Measurements from ENCODE around the gene PARP1. TPM values are rescaled to one million over a fixed set of nuclear protein-coding genes. Genes with fewer than 3 reads are reported as not detected.

The PARP1 gene
- total RNA-seq, 1 experiment from 2014 or later: 157 TPM

DNA sequence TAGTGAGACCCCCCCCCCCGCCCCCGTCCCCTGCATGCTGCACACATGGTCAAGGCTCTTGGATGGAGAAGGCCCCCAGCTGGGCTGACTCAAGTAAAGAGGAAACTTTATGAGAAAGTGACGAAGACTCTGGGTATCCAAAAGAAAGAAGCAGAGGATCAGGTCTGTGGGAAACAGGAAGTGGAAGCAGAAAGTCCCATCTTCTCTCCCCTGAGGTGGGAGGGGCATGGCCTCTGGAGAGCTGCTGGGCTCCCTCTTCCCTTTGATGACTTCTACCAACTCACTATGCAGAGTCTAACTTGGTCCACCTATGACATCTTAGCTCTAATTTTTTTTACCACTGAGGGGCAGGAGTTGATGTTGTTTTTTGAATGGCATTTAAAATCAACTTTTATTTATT lies 56.2 kb downstream of the PARP1 start:
- no peak for DNase-seq
- Histone ChIP-seq H3K4me2 (no peak overlapping the region), H3K9me2 (ENCODE audit: insufficient read depth) (no peaks in the 10 kb centered on the region), H3K27ac (no peak overlapping the region), H3K36me3 (ENCODE audit: low read depth) (no peaks in the 10 kb centered on the region), H3K4me1 (replicated peaks; ENCODE audit: insufficient read depth) (no peaks in the 10 kb centered on the region), H3K4me3 (no peak overlapping the region), H3F3A (ENCODE audit: insufficient read depth, low read depth) (no peaks in the 10 kb centered on the region), H4K20me1 (ENCODE audit: insufficient read depth) (no peaks in the 10 kb centered on the region), H3K79me2 (ENCODE audit: low read depth) (no peaks in the 10 kb centered on the region), H3K9me3 (ENCODE audit: insufficient read depth, low read depth) (no peaks in the 10 kb centered on the region), H2AFZ (no peak overlapping the region), H3K27me3 (ENCODE audit: insufficient read depth, low read depth) (no peaks in the 10 kb centered on the region)
- intact Hi-C loops (cut with micrococcal nuclease; ENCODE audit: unreplicated experiment): no loop called here
- no TSS peak for BruUV-seq (replicated peaks)
- CTCF ChIA-PET: no interaction called here
- TF ChIP-seq EZH2 (IDR thresholded peaks at IDR 0.05; ENCODE audit: low read depth): no peak
- TF ChIP-seq, protein P1, sequence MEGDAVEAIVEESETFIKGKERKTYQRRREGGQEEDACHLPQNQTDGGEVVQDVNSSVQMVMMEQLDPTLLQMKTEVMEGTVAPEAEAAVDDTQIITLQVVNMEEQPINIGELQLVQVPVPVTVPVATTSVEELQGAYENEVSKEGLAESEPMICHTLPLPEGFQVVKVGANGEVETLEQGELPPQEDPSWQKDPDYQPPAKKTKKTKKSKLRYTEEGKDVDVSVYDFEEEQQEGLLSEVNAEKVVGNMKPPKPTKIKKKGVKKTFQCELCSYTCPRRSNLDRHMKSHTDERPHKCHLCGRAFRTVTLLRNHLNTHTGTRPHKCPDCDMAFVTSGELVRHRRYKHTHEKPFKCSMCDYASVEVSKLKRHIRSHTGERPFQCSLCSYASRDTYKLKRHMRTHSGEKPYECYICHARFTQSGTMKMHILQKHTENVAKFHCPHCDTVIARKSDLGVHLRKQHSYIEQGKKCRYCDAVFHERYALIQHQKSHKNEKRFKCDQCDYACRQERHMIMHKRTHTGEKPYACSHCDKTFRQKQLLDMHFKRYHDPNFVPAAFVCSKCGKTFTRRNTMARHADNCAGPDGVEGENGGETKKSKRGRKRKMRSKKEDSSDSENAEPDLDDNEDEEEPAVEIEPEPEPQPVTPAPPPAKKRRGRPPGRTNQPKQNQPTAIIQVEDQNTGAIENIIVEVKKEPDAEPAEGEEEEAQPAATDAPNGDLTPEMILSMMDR (conservative IDR thresholded peaks at IDR 0.05): no peak
- POLR2A ChIA-PET (ENCODE audit: unreplicated experiment): interaction anchor here (0.7 kb wide), 1 partner anchor 224 kb away, joined by 6 read pairs; no protein-coding TSS in a partner anchor

DNA sequence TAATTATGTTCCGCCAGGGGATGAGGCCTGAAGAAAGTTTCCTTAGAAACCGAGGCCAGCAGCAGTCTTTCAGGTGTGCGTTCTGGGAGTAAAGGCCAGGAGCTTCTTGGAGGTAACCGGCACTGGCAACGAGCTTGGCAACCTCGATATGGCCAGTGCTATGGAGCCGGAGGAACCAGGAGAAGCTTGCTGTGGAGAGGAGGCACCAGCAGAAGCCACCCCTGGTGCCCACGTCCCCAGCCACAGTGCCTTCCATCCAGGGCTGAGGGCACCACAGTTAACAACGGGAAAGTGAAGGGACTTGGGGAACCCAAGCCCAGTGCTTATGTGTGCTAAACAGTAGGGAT lies 57.4 kb downstream of the PARP1 start:
- H3K4me1 ChIP-seq (replicated peaks; ENCODE audit: insufficient read depth): no peaks in the 10 kb centered on the region
- no peaks in the 10 kb centered on the region for H3K27me3 ChIP-seq (ENCODE audit: insufficient read depth, low read depth)
- H3F3A ChIP-seq (ENCODE audit: insufficient read depth, low read depth): no peaks in the 10 kb centered on the region
- H2AFZ ChIP-seq: no peak overlapping the region
- no TSS peak for BruUV-seq (replicated peaks)
- no peak for DNase-seq
- H4K20me1 ChIP-seq (ENCODE audit: insufficient read depth): no peaks in the 10 kb centered on the region
- POLR2A ChIA-PET (ENCODE audit: unreplicated experiment): no interaction called here
- no peaks in the 10 kb centered on the region for H3K9me2 ChIP-seq (ENCODE audit: insufficient read depth)
- no peaks in the 10 kb centered on the region for H3K36me3 ChIP-seq (ENCODE audit: low read depth)
- no peak overlapping the region for H3K4me2 ChIP-seq
- CTCF ChIA-PET: no interaction called here
- TF ChIP-seq EZH2 (IDR thresholded peaks at IDR 0.05; ENCODE audit: low read depth): no peak
- TF ChIP-seq, protein P1 (conservative IDR thresholded peaks at IDR 0.05): no peak
- no peaks in the 10 kb centered on the region for H3K79me2 ChIP-seq (ENCODE audit: low read depth)
- intact Hi-C loops (cut with micrococcal nuclease; ENCODE audit: unreplicated experiment): no loop called here
- H3K27ac ChIP-seq: no peak overlapping the region
- H3K4me3 ChIP-seq: no peak overlapping the region
- H3K9me3 ChIP-seq (ENCODE audit: insufficient read depth, low read depth): no peaks in the 10 kb centered on the region

DNA sequence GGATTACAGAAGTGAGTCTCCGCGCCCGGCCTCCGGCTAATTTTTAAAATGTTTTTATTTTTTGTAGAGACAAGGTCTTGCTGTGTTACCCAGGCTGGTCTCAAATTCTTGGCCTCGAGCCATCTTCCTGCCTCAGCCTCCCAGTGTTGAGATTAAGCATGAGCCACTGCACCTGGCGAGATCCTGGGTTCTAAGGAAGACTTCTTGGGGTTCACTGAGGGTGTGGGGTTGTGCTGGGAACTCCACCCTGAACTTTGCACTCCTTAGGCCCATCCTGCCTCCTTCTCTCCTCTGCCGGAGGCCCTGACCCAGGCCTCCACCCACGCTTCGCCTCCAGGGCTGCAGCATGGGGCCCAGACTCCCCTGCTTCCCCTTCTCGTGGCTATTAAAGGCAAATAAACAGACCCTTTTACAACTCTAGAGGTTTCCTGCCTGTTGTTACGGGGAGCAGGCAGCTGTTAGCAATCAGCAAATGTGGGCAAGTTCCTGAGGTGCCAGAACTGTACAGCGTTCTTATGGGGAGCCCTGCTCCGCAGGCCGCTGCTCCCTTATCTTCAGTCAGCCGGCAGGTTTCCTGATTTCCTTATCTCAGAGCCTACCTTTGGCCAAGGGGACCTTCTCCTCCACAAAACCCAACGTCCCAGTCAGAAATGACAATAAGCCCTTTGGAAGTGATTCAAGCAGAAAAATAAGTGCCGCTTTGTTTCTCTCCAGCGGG lies 57.9 kb downstream of the PARP1 start:
- Histone ChIP-seq H3K27me3 (ENCODE audit: insufficient read depth, low read depth) (no peaks in the 10 kb centered on the region), H3K27ac (no peak overlapping the region), H3K4me1 (replicated peaks; ENCODE audit: insufficient read depth) (no peaks in the 10 kb centered on the region), H3K36me3 (ENCODE audit: low read depth) (no peaks in the 10 kb centered on the region), H3K4me3 (no peak overlapping the region), H3K79me2 (ENCODE audit: low read depth) (no peaks in the 10 kb centered on the region), H2AFZ (no peak overlapping the region), H3K4me2 (no peak overlapping the region), H3F3A (ENCODE audit: insufficient read depth, low read depth) (no peaks in the 10 kb centered on the region), H3K9me2 (ENCODE audit: insufficient read depth) (no peaks in the 10 kb centered on the region), H3K9me3 (ENCODE audit: insufficient read depth, low read depth) (no peaks in the 10 kb centered on the region), H4K20me1 (ENCODE audit: insufficient read depth) (no peaks in the 10 kb centered on the region)
- DNase-seq: no peak
- TF ChIP-seq, protein P1 (conservative IDR thresholded peaks at IDR 0.05): no peak
- TF ChIP-seq EZH2 (IDR thresholded peaks at IDR 0.05; ENCODE audit: low read depth): no peak
- intact Hi-C loops (cut with micrococcal nuclease; ENCODE audit: unreplicated experiment): no loop called here
- POLR2A ChIA-PET (ENCODE audit: unreplicated experiment): no interaction called here
- BruUV-seq (replicated peaks): no TSS peak
- CTCF ChIA-PET: no interaction called here

Data from PC-9 (cell line).